ENCODE results near the gene CCP110.

DNA sequence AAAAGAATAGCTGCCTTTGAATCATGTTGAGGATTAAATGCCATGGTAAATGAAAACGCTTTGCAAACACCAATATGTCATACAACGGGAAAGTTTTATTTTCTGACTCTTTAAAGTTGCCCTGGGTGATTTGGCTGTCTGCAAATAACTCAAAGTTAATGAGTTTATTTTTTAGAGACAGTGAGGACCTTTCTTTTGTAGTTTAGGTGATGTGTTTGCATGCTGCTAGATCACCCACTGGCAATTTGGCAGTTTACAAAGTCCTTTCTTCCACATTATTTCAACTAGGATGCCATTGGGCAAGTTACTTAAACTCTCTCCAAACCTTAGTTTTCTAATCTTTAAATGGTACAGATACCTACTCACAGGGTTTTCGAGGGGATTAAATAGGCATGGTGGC, 39.6 kb upstream of the CCP110 start:
- TF ChIP-seq, protein P1, sequence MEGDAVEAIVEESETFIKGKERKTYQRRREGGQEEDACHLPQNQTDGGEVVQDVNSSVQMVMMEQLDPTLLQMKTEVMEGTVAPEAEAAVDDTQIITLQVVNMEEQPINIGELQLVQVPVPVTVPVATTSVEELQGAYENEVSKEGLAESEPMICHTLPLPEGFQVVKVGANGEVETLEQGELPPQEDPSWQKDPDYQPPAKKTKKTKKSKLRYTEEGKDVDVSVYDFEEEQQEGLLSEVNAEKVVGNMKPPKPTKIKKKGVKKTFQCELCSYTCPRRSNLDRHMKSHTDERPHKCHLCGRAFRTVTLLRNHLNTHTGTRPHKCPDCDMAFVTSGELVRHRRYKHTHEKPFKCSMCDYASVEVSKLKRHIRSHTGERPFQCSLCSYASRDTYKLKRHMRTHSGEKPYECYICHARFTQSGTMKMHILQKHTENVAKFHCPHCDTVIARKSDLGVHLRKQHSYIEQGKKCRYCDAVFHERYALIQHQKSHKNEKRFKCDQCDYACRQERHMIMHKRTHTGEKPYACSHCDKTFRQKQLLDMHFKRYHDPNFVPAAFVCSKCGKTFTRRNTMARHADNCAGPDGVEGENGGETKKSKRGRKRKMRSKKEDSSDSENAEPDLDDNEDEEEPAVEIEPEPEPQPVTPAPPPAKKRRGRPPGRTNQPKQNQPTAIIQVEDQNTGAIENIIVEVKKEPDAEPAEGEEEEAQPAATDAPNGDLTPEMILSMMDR (IDR thresholded peaks at IDR 0.05; ENCODE audit: low read depth, low read length): no peak
- TF ChIP-seq EZH2phosphoT487 (IDR thresholded peaks at IDR 0.05; ENCODE audit: low read depth): no peak
